Spleen (tissue), 7 donors: ENCODE data around the gene HMCN1.
"Not testable (repeated sequence)": the region's sequence is repeated elsewhere in the genome, so short reads cannot be mapped to it uniquely, and the experiment has no call there.

Experiments
- POLR2AphosphoS5 ChIP-seq, 3 donors: sonication (generic); formaldehyde crosslinking; IDR thresholded peaks; one replicate each; pipeline ENCODE4 v1.5.1; 2017; ENCODE audit warnings: antibody characterized with exemption in 3 of 3
- TF ChIP-seq, protein P1 (sequence below), 11 experiments: fragments of 200-600 bp in 7 of 11; fragments of 450-650 bp in 4 of 11; sonication (generic) in 4 of 11; IDR thresholded peaks in 8 of 11; conservative IDR thresholded peaks in 3 of 11; 1 replicate in 7 of 11; 2 replicates in 4 of 11; pipeline versions ENCODE4 v1.4.0 to v1.8.0; 2016 to 2021; ENCODE audit warnings: antibody characterized with exemption in 11 of 11, inconsistent platforms in 4 of 11, mild to moderate bottlenecking in 1 of 11
- donor health status: DM: no; HTN: no; CAD: no; lungs with moderate emphysema.
- donor health status: DM: no; HTN: no; CAD: no.
- donor health status: DM: no; HTN: no; CAD: no.

DNA sequence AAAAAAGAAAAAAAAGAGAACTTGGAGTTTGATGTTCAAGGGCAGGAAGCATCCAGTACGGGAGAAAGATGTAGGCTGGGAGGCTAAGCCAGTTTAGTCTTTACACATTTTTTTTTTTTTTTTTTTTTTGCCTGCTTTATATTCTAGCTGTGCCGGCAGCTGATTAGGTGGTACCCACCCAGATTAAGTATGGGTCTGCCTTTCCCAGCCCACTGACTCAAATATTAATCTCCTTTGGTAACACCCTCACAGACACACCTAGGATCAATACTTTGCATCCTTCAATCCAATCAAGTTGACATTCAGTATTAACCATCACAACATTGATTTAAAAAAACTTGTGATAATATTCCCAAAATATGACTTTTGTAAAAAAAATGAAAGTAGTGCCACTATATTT, 60.3 kb downstream of the HMCN1 start:
- TF ChIP-seq POLR2AphosphoS5 (IDR thresholded peaks at IDR 0.05), result not testable (repeated sequence)
- TF ChIP-seq, protein P1, sequence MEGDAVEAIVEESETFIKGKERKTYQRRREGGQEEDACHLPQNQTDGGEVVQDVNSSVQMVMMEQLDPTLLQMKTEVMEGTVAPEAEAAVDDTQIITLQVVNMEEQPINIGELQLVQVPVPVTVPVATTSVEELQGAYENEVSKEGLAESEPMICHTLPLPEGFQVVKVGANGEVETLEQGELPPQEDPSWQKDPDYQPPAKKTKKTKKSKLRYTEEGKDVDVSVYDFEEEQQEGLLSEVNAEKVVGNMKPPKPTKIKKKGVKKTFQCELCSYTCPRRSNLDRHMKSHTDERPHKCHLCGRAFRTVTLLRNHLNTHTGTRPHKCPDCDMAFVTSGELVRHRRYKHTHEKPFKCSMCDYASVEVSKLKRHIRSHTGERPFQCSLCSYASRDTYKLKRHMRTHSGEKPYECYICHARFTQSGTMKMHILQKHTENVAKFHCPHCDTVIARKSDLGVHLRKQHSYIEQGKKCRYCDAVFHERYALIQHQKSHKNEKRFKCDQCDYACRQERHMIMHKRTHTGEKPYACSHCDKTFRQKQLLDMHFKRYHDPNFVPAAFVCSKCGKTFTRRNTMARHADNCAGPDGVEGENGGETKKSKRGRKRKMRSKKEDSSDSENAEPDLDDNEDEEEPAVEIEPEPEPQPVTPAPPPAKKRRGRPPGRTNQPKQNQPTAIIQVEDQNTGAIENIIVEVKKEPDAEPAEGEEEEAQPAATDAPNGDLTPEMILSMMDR (IDR thresholded peaks at IDR 0.05 in 8 of 11, conservative IDR thresholded peaks at IDR 0.05 in 3 of 11), result not testable (repeated sequence)
